HepG2 (cell line): ENCODE data around the gene LCORL. TPM values are rescaled to one million over a fixed set of nuclear protein-coding genes. Genes with fewer than 3 reads are reported as not detected.

Experiments
- ATAD3A ChIP-seq: sonication (generic); formaldehyde crosslinking; IDR thresholded peaks from 2 replicates; pipeline ENCODE4 v1.4.0; 2020; ENCODE audit warnings: missing genetic modification reagents
- CCDC6 ChIP-seq: sonication (generic); formaldehyde crosslinking; IDR thresholded peaks from 2 replicates; pipeline ENCODE4 v1.8.1; 2022; ENCODE audit warnings: mild to moderate bottlenecking, missing genetic modification reagents, moderate library complexity
- FOXO1 ChIP-seq: sonication (generic); formaldehyde crosslinking; IDR thresholded peaks from 2 replicates; pipeline ENCODE4 v1.4.0; 2020; ENCODE audit warnings: missing genetic modification reagents
- KLF11 ChIP-seq: IDR thresholded peaks from 2 replicates; pipeline ENCODE4 v1.6.1; 2016; ENCODE audit warnings: missing compliant biosample characterization
- KMT2A ChIP-seq: sonication (generic); formaldehyde crosslinking; IDR thresholded peaks from 2 replicates; pipeline ENCODE4 v1.4.0; 2020; ENCODE audit warnings: missing genetic modification reagents
- PAWR ChIP-seq: sonication (generic); formaldehyde crosslinking; IDR thresholded peaks from 2 replicates; pipeline ENCODE4 v1.4.0; 2020; ENCODE audit warnings: missing genetic modification reagents, mild to moderate bottlenecking, borderline replicate concordance
- RARA ChIP-seq: IDR thresholded peaks from 2 replicates; pipeline ENCODE4 v1.6.1; 2016; ENCODE audit warnings: missing genetic modification reagents, missing compliant biosample characterization
- REXO4 ChIP-seq: sonication (generic); formaldehyde crosslinking; IDR thresholded peaks from 2 replicates; pipeline ENCODE4 v1.8.0; 2022; ENCODE audit warnings: missing genetic modification reagents, mild to moderate bottlenecking, borderline replicate concordance
- SETDB1 ChIP-seq: sonication (generic); formaldehyde crosslinking; IDR thresholded peaks from 2 replicates; pipeline ENCODE4 v1.5.1; 2020; ENCODE audit warnings: missing genetic modification reagents, mild to moderate bottlenecking, borderline replicate concordance
- YEATS2 ChIP-seq: sonication (generic); formaldehyde crosslinking; IDR thresholded peaks from 2 replicates; pipeline ENCODE4 v1.4.0; 2020; ENCODE audit warnings: missing genetic modification reagents, borderline replicate concordance
- YEATS4 ChIP-seq: sonication (generic); formaldehyde crosslinking; IDR thresholded peaks from 2 replicates; pipeline ENCODE4 v1.4.0; 2020; ENCODE audit warnings: missing genetic modification reagents, borderline replicate concordance
- ZBTB42 ChIP-seq: sonication (generic); formaldehyde crosslinking; IDR thresholded peaks from 2 replicates; pipeline ENCODE4 v1.5.0; 2020; ENCODE audit warnings: mild to moderate bottlenecking, missing genetic modification reagents
- ZNF34 ChIP-seq: sonication (generic); formaldehyde crosslinking; IDR thresholded peaks from 2 replicates; pipeline ENCODE4 v1.4.0; 2020; ENCODE audit warnings: mild to moderate bottlenecking, missing genetic modification reagents, borderline replicate concordance
- ZNF614 ChIP-seq: IDR thresholded peaks from 2 replicates; pipeline ENCODE4 v1.6.1; 2018; ENCODE audit warnings: missing biosample characterization, missing genetic modification reagents, inconsistent platforms, borderline replicate concordance
- ZNF672 ChIP-seq: sonication (generic); formaldehyde crosslinking; IDR thresholded peaks from 2 replicates; pipeline ENCODE4 v1.8.1; 2022; ENCODE audit warnings: missing genetic modification reagents
- ZNF768 ChIP-seq: sonication (generic); formaldehyde crosslinking; IDR thresholded peaks from 2 replicates; pipeline ENCODE4 v1.4.0; 2020; ENCODE audit warnings: missing genetic modification reagents
- ZNF792 ChIP-seq: IDR thresholded peaks from 2 replicates; pipeline ENCODE4 v1.6.1; 2016
- ZSCAN22 ChIP-seq: sonication (generic); formaldehyde crosslinking; IDR thresholded peaks from 2 replicates; pipeline ENCODE4 v1.4.0; 2020; ENCODE audit warnings: mild to moderate bottlenecking, missing genetic modification reagents
- ZSCAN31 ChIP-seq: sonication (generic); formaldehyde crosslinking; IDR thresholded peaks from 2 replicates; pipeline ENCODE4 v1.5.0; 2020; ENCODE audit warnings: low read depth, mild to moderate bottlenecking, missing genetic modification reagents
- polyA plus RNA-seq, 8 experiments: library from polyadenylated mRNA; depleted of rRNA in 3 of 8; stranded (reverse) in 7 of 8; unstranded in 1 of 8; fragments of >200 nt; fragmentation: Illumina TruSeq in 4 of 8; extraction: Trizol in 4 of 8; gene quantifications; 2 replicates each; pipeline versions ENCODE4 v1.2.1 to v1.2.3, GENCODE V29; 2011 to 2016; ENCODE audit warnings: low read depth in 4 of 8, missing spikeins in 1 of 8, mixed read lengths in 1 of 8; ENCODE audit not compliant: insufficient read depth in 1 of 8
- total RNA-seq, 5 experiments: library from RNA; depleted of rRNA; stranded (reverse); fragments of >200 nt; fragmentation: Illumina TruSeq; extraction: Trizol; gene quantifications; 2 replicates each; pipeline ENCODE4 v1.2.3, GENCODE V29; 2016; ENCODE audit warnings: low read depth in 1 of 5
- TF ChIP-seq, protein P1 (sequence below): fragments of 450-650 bp; IDR thresholded peaks from 2 replicates; pipeline ENCODE4 v1.6.1; 2016
- TF ChIP-seq, protein P2 (sequence below): sonication (generic); formaldehyde crosslinking; IDR thresholded peaks from 2 replicates; pipeline ENCODE4 v1.5.0; 2020; ENCODE audit warnings: mild to moderate bottlenecking, missing genetic modification reagents, moderate library complexity
- TF ChIP-seq, protein P3 (sequence below): sonication (generic); formaldehyde crosslinking; IDR thresholded peaks from 2 replicates; pipeline ENCODE4 v1.5.0; 2020; ENCODE audit warnings: missing genetic modification reagents
- TF ChIP-seq, protein P4 (sequence below): sonication (generic); formaldehyde crosslinking; conservative IDR thresholded peaks from 2 replicates; pipeline ENCODE4 v1.4.0; 2020; ENCODE audit warnings: mild to moderate bottlenecking, missing genetic modification reagents, moderate library complexity

LCORL gene
- total and polyA plus RNA-seq, 2 of the 13 experiments (the other 11 are each of a cell fraction or from before 2014, with no cell fraction given) = 5.3 to 14.5 TPM

DNA sequence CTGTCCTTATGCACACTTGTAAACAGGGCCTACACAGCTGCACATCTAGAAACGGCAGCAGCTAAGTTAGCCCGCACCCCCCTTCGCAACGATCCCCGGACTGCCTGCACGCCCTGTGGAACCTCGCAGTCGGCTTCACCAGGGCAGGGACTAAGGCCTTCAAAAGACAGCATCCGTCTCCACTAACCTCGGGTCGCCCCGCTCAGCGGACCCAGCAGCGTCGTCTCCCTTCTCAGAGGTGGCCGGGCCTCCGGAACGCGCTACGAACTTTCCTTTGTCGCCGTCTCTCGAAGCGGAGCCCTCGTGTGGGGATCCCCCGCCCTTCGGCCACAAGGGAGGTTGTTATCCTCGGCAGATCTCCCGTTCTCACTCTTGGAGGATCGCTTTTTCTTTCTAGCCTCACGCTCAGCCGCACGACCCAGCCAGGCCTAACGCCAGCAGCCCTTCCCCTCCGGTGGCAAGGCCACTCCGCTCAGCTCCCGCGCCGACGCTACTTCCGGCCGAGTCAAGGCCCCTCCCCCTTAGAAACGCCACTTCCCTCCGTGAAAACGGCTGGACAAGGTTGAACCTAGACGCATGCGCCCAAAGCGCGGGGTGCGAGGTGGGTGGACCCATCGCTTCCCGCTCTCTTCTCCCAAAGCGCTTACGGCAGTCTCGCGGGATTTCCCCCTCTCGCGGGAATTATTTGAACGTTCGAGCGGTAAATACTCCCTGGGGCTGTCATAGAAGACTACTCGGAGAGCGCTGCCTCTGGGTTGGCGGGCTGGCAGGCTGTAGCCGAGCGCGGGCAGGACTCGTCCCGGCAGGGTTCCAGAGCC, 211.1 kb downstream of the LCORL start, which contains the start of the genes DCAF16 and NCAPG (continued):
- TF ChIP-seq ZNF34 (CRISPR knock-in tag) = no peak
- TF ChIP-seq YEATS2 (CRISPR knock-in tag) = peak; percentile 92
- TF ChIP-seq FOXO1 = no peak; the same call in 1 of the 2 replicates
- TF ChIP-seq KMT2A = peak; percentile 99
- no peak for TF ChIP-seq SETDB1
- TF ChIP-seq YEATS4 = peak; percentile 92
- TF ChIP-seq, protein P1, sequence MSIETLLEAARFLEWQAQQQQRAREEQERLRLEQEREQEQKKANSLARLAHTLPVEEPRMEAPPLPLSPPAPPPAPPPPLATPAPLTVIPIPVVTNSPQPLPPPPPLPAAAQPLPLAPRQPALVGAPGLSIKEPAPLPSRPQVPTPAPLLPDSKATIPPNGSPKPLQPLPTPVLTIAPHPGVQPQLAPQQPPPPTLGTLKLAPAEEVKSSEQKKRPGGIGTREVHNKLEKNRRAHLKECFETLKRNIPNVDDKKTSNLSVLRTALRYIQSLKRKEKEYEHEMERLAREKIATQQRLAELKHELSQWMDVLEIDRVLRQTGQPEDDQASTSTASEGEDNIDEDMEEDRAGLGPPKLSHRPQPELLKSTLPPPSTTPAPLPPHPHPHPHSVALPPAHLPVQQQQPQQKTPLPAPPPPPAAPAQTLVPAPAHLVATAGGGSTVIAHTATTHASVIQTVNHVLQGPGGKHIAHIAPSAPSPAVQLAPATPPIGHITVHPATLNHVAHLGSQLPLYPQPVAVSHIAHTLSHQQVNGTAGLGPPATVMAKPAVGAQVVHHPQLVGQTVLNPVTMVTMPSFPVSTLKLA = peak; percentile 57
- TF ChIP-seq ZNF672 (CRISPR knock-in tag) = peak; percentile 88; the same call in 1 of the 2 replicates
- TF ChIP-seq RARA (CRISPR knock-in tag) = peak; percentile 33; the same call in 1 of the 2 replicates
- TF ChIP-seq PAWR (CRISPR knock-in tag) = no peak
- TF ChIP-seq, protein P2, sequence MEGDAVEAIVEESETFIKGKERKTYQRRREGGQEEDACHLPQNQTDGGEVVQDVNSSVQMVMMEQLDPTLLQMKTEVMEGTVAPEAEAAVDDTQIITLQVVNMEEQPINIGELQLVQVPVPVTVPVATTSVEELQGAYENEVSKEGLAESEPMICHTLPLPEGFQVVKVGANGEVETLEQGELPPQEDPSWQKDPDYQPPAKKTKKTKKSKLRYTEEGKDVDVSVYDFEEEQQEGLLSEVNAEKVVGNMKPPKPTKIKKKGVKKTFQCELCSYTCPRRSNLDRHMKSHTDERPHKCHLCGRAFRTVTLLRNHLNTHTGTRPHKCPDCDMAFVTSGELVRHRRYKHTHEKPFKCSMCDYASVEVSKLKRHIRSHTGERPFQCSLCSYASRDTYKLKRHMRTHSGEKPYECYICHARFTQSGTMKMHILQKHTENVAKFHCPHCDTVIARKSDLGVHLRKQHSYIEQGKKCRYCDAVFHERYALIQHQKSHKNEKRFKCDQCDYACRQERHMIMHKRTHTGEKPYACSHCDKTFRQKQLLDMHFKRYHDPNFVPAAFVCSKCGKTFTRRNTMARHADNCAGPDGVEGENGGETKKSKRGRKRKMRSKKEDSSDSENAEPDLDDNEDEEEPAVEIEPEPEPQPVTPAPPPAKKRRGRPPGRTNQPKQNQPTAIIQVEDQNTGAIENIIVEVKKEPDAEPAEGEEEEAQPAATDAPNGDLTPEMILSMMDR = peak; percentile 6; the same call in 1 of the 2 replicates
- TF ChIP-seq ZNF614 = 0 out of 2 replicates have a peak, but pooled peaks have one; percentile 11
- TF ChIP-seq CCDC6 (CRISPR knock-in tag) = peak; percentile 86; the same call in 1 of the 2 replicates
- TF ChIP-seq, protein P3, sequence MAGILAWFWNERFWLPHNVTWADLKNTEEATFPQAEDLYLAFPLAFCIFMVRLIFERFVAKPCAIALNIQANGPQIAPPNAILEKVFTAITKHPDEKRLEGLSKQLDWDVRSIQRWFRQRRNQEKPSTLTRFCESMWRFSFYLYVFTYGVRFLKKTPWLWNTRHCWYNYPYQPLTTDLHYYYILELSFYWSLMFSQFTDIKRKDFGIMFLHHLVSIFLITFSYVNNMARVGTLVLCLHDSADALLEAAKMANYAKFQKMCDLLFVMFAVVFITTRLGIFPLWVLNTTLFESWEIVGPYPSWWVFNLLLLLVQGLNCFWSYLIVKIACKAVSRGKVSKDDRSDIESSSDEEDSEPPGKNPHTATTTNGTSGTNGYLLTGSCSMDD (CRISPR knock-in tag) = no peak
- no peak; the same call in 1 of the 2 replicates for TF ChIP-seq ZBTB42 (CRISPR knock-in tag)
- TF ChIP-seq, protein P4, sequence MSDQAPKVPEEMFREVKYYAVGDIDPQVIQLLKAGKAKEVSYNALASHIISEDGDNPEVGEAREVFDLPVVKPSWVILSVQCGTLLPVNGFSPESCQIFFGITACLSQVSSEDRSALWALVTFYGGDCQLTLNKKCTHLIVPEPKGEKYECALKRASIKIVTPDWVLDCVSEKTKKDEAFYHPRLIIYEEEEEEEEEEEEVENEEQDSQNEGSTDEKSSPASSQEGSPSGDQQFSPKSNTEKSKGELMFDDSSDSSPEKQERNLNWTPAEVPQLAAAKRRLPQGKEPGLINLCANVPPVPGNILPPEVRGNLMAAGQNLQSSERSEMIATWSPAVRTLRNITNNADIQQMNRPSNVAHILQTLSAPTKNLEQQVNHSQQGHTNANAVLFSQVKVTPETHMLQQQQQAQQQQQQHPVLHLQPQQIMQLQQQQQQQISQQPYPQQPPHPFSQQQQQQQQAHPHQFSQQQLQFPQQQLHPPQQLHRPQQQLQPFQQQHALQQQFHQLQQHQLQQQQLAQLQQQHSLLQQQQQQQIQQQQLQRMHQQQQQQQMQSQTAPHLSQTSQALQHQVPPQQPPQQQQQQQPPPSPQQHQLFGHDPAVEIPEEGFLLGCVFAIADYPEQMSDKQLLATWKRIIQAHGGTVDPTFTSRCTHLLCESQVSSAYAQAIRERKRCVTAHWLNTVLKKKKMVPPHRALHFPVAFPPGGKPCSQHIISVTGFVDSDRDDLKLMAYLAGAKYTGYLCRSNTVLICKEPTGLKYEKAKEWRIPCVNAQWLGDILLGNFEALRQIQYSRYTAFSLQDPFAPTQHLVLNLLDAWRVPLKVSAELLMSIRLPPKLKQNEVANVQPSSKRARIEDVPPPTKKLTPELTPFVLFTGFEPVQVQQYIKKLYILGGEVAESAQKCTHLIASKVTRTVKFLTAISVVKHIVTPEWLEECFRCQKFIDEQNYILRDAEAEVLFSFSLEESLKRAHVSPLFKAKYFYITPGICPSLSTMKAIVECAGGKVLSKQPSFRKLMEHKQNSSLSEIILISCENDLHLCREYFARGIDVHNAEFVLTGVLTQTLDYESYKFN (CRISPR knock-in tag) = no peak; the same call in 1 of the 2 replicates
- TF ChIP-seq ZSCAN22 = no peak
- peak; percentile 94 for TF ChIP-seq ZSCAN31
- no peak for TF ChIP-seq ATAD3A (CRISPR knock-in tag)
- TF ChIP-seq KLF11 (CRISPR knock-in tag) = peak; percentile 14; the same call in 1 of the 2 replicates
- TF ChIP-seq REXO4 (CRISPR knock-in tag) = no peak
- TF ChIP-seq ZNF768 = no peak
- peak; percentile 41 for TF ChIP-seq ZNF792 (CRISPR knock-in tag)
